Gastroesophageal sphincter (tissue), 4 donors: ENCODE measurements around the gene LGMN. TPM values are rescaled to one million over a fixed set of nuclear protein-coding genes. Genes with fewer than 3 reads are reported as not detected.
A peak's percentile ranks its signal among the peaks of the same experiment; 100 is the strongest.

Source experiments
- ATAC-seq: fragments of 150-250 bp; one replicate; pipeline ENCODE4 v1.9.1; 2016; ENCODE audit warnings: mild to moderate bottlenecking, moderate library complexity
- H3K27ac ChIP-seq, 4 donors: fragments of 200-600 bp; sonication (generic) in 3 of 4; 1 replicate in 3 of 4; 2 replicates in 1 of 4; pipeline ENCODE4 v1.5.1; 2016 to 2019
- H3K27me3 ChIP-seq: fragments of 200-600 bp; sonication (generic); one replicate; pipeline ENCODE4 v1.5.1; 2019
- H3K36me3 ChIP-seq, 2 donors: fragments of 200-600 bp; sonication (generic); one replicate each; pipeline ENCODE4 v1.5.1; 2019; ENCODE audit warnings: control low read depth in 1 of 2
- H3K4me1 ChIP-seq, 3 donors: fragments of 200-600 bp; sonication (generic); 1 replicate in 2 of 3; 2 replicates in 1 of 3; pipeline ENCODE4 v1.5.1; 2016 to 2019; ENCODE audit warnings: control low read depth in 2 of 3
- H3K4me3 ChIP-seq, 2 donors: fragments of 200-600 bp; sonication (generic); one replicate each; pipeline ENCODE4 v1.5.1; 2019; ENCODE audit warnings: mild to moderate bottlenecking in 1 of 2, moderate library complexity in 1 of 2
- H3K9me3 ChIP-seq, 3 donors: fragments of 200-600 bp; sonication (generic); one replicate each; pipeline ENCODE4 v1.5.1; 2017 to 2019; ENCODE audit warnings: control low read depth in 2 of 3
- EP300 ChIP-seq: sonication (generic); formaldehyde crosslinking; IDR thresholded peaks from one replicate; pipeline ENCODE4 v1.6.1; 2017; ENCODE audit warnings: antibody characterized with exemption, mild to moderate bottlenecking
- POLR2A ChIP-seq, 2 donors: fragments of 450-650 bp; IDR thresholded peaks; one replicate each; pipeline ENCODE4 v1.6.1; 2017; ENCODE audit warnings: antibody characterized with exemption in 2 of 2, mild to moderate bottlenecking in 2 of 2, moderate library complexity in 1 of 2
- POLR2AphosphoS5 ChIP-seq: sonication (generic); formaldehyde crosslinking; IDR thresholded peaks from one replicate; pipeline ENCODE4 v1.6.1; 2017; ENCODE audit warnings: antibody characterized with exemption
- WGBS, 2 donors: methylation state at CpG; one replicate each; pipeline ENCODE4 v1.1.5; 2018; ENCODE audit warnings: low coverage in 1 of 2; 5-methylcytosine and 5-hydroxymethylcytosine counted together
- total RNA-seq, 4 donors: library from RNA; depleted of rRNA; stranded (reverse); fragments of >200 nt; gene quantifications; one replicate each; pipeline ENCODE4 v1.1.0, GENCODE V29; 2016
- TF ChIP-seq, protein P1 (sequence below), 4 experiments: fragments of 200-600 bp in 2 of 4; fragments of 450-650 bp in 2 of 4; sonication (generic) in 1 of 4; IDR thresholded peaks; one replicate each; pipeline ENCODE4 v1.5.1; 2017 to 2019; ENCODE audit warnings: antibody characterized with exemption in 4 of 4, mild to moderate bottlenecking in 2 of 4, moderate library complexity in 2 of 4

The LGMN gene
- total RNA-seq, 4 donors from 2014 or later, result 38.1 to 132 (median 91.6) TPM

- no peak overlapping the region for H3K4me3 ChIP-seq
- H3K27ac ChIP-seq, result peak overlapping the region in 3 of 4 donors; percentile 28 to 94 (median 78)
- no peaks in the 10 kb centered on the region for H3K27me3 ChIP-seq
- H3K4me1 ChIP-seq, result peaks cover 0 to 38% (median 2%) of the 10 kb centered on the region in 3 donors
- 60 to 100% methylated on average over 1 to 3 of the region's 11 CpGs for WGBS, 2 donors
- peaks cover 0 to 54% of the 10 kb centered on the region in 2 donors for H3K36me3 ChIP-seq
- TF ChIP-seq EP300 (no peak), POLR2AphosphoS5 (no peak), POLR2A (IDR thresholded peaks at IDR 0.05) (no peak)
- TF ChIP-seq, protein P1, sequence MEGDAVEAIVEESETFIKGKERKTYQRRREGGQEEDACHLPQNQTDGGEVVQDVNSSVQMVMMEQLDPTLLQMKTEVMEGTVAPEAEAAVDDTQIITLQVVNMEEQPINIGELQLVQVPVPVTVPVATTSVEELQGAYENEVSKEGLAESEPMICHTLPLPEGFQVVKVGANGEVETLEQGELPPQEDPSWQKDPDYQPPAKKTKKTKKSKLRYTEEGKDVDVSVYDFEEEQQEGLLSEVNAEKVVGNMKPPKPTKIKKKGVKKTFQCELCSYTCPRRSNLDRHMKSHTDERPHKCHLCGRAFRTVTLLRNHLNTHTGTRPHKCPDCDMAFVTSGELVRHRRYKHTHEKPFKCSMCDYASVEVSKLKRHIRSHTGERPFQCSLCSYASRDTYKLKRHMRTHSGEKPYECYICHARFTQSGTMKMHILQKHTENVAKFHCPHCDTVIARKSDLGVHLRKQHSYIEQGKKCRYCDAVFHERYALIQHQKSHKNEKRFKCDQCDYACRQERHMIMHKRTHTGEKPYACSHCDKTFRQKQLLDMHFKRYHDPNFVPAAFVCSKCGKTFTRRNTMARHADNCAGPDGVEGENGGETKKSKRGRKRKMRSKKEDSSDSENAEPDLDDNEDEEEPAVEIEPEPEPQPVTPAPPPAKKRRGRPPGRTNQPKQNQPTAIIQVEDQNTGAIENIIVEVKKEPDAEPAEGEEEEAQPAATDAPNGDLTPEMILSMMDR (IDR thresholded peaks at IDR 0.05), result no peak
- ATAC-seq, result peak; percentile 57
- H3K9me3 ChIP-seq, result no peaks in the 10 kb centered on the region
Measured at GRCh38 chr14:92659765-92660561, 88.5 kb downstream of the LGMN start.

GRCh38 chr14:92658684-92659083 is 89.7 kb downstream of the LGMN start:
- Histone ChIP-seq H3K27ac (peak overlapping the region in 3 of 4 donors; percentile 43 to 94 (median 52)), H3K4me3 (no peak overlapping the region), H3K4me1 (peaks cover 0 to 38% (median 2%) of the 10 kb centered on the region in 3 donors), H3K9me3 (no peaks in the 10 kb centered on the region), H3K36me3 (peaks cover 0 to 52% of the 10 kb centered on the region in 2 donors), H3K27me3 (no peaks in the 10 kb centered on the region)
- TF ChIP-seq EP300 (no peak), POLR2AphosphoS5 (no peak), POLR2A (IDR thresholded peaks at IDR 0.05) (no peak)
- TF ChIP-seq, protein P1 (IDR thresholded peaks at IDR 0.05), result no peak
- no peak for ATAC-seq

DNA sequence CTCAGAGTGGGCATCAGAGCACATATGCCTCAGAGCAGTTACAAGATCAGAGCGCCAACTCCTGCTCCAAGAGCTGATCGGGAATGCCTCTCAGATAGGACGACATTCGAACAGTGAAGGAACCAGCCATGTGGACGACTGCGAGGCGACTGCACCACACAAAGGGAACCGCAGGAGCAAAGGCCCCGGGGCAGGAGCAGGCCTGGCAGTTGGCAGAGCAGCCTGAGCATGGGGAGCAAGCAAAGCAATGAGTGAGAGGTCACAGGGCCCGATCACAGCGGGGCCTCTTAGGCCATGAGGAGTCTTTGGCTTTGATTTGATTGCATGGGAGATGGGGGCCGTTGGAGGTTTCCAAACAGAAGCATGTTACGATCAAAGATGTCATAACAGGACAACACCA is 90.3 kb downstream of the LGMN start:
- ATAC-seq, result no peak
- peaks cover 0 to 52% of the 10 kb centered on the region in 2 donors for H3K36me3 ChIP-seq
- H3K4me3 ChIP-seq, result no peak overlapping the region
- H3K27ac ChIP-seq, result peak overlapping the region in 3 of 4 donors; percentile 5 to 94 (median 43)
- peaks cover 0 to 38% (median 2%) of the 10 kb centered on the region in 3 donors for H3K4me1 ChIP-seq
- 80 to 100% methylated on average over 1 to 5 of the region's 13 CpGs for WGBS, 2 donors
- H3K9me3 ChIP-seq, result no peaks in the 10 kb centered on the region
- H3K27me3 ChIP-seq, result no peaks in the 10 kb centered on the region
- no peak for TF ChIP-seq POLR2AphosphoS5
- no peak for TF ChIP-seq POLR2A (IDR thresholded peaks at IDR 0.05)
- no peak for TF ChIP-seq EP300
- TF ChIP-seq, protein P1 (IDR thresholded peaks at IDR 0.05), result no peak

- ATAC-seq, result peak; percentile 72
- Histone ChIP-seq H3K36me3 (peaks cover 0 to 52% of the 10 kb centered on the region in 2 donors), H3K27me3 (no peaks in the 10 kb centered on the region), H3K4me1 (peaks cover 0 to 38% (median 2%) of the 10 kb centered on the region in 3 donors), H3K4me3 (no peak overlapping the region), H3K9me3 (no peaks in the 10 kb centered on the region), H3K27ac (peak overlapping the region in 3 of 4 donors; percentile 5 to 94 (median 43))
- 42 to 76% methylated on average over 4 to 7 of the region's 13 CpGs for WGBS, 2 donors
- TF ChIP-seq, protein P1 (IDR thresholded peaks at IDR 0.05), result no peak
- no peak for TF ChIP-seq POLR2A (IDR thresholded peaks at IDR 0.05)
- TF ChIP-seq POLR2AphosphoS5, result no peak
- TF ChIP-seq EP300, result no peak
Measured at GRCh38 chr14:92657457-92658142, 90.8 kb downstream of the LGMN start.
